K562 (cell line): ENCODE data around the gene DOK3. TPM values are rescaled to one million over a fixed set of nuclear protein-coding genes. Genes with fewer than 3 reads are reported as not detected.

Experiments used
- FOXK2 ChIP-seq, 2 experiments: fragments of 450-650 bp; IDR thresholded peaks in 1 of 2; conservative IDR thresholded peaks in 1 of 2; 2 replicates each; pipeline ENCODE4 v1.6.1; 2016; ENCODE audit warnings: low read depth in 2 of 2, mild to moderate bottlenecking in 1 of 2
- GABPB2 ChIP-seq: fragments of 250-450 bp; sonication (Bioruptor Pico); conservative IDR thresholded peaks from 2 replicates; pipeline ENCODE4 v1.5.1; 2021; ENCODE audit warnings: mild to moderate bottlenecking
- HNRNPK ChIP-seq: fragments of 200-400 bp; formaldehyde crosslinking; IDR thresholded peaks from one replicate; pipeline ENCODE4 v1.6.1; 2018; ENCODE audit warnings: mild to moderate bottlenecking, low read depth, low read length; ENCODE audit not compliant: poor library complexity, severe bottlenecking
- IRF2 ChIP-seq: sonication (generic); formaldehyde crosslinking; IDR thresholded peaks from 2 replicates; pipeline ENCODE4 v1.8.1; 2022; ENCODE audit warnings: mild to moderate bottlenecking, missing genetic modification reagents
- PREB ChIP-seq: sonication (generic); formaldehyde crosslinking; IDR thresholded peaks from 2 replicates; pipeline ENCODE4 v1.8.1; 2023; ENCODE audit warnings: mild to moderate bottlenecking, missing genetic modification reagents
- SOX6 ChIP-seq: fragments of 450-650 bp; IDR thresholded peaks from 2 replicates; pipeline ENCODE4 v1.6.1; 2014; ENCODE audit warnings: mild to moderate bottlenecking
- ZNF143 ChIP-seq: sonication (generic); formaldehyde crosslinking; IDR thresholded peaks from 2 replicates; pipeline ENCODE4 v1.9.0; 2022; ENCODE audit warnings: mild to moderate bottlenecking, missing genetic modification reagents
- ZNF507 ChIP-seq: conservative IDR thresholded peaks from 2 replicates; pipeline ENCODE4 v1.6.1; 2017; ENCODE audit warnings: missing genetic modification characterization, missing compliant biosample characterization
- ZNF551 ChIP-seq: fragments of 250-450 bp; sonication (Bioruptor Pico); IDR thresholded peaks from 2 replicates; pipeline ENCODE4 v1.5.0; 2021; ENCODE audit warnings: mild to moderate bottlenecking, moderate library complexity
- polyA plus RNA-seq, 8 experiments: library from polyadenylated mRNA; depleted of rRNA in 4 of 8; stranded (reverse) in 5 of 8; unstranded in 3 of 8; fragments of >200 nt; fragmentation: Nextera tagmentation in 2 of 8; fragmentation: Illumina TruSeq in 1 of 8; extraction: Ambion mirVana in 2 of 8; extraction: Trizol in 1 of 8; gene quantifications; 2 replicates each; pipeline versions ENCODE4 v1.2.1 to v1.2.3, GENCODE V29; 2011 to 2014; ENCODE audit warnings: inconsistent platforms in 1 of 8, missing spikeins in 1 of 8
- total RNA-seq, 7 experiments: library from RNA; depleted of rRNA in 6 of 7; stranded (reverse); fragments of >200 nt in 6 of 7; fragmentation: Illumina TruSeq in 2 of 7; extraction: Trizol in 2 of 7; gene quantifications; 2 replicates each; pipeline versions ENCODE4 v1.2.1 to v1.2.3, GENCODE V29; 2011 to 2021; ENCODE audit warnings: low replicate concordance in 1 of 7
- TF ChIP-seq, protein P1 (sequence below): fragments of 200-600 bp; sonication (generic); IDR thresholded peaks from one replicate; pipeline ENCODE4 v1.6.1; 2012; ENCODE audit warnings: mild to moderate bottlenecking, low read depth, low read length, inconsistent platforms
- TF ChIP-seq, protein P2 (sequence below), 2 experiments: IDR thresholded peaks in 1 of 2; conservative IDR thresholded peaks in 1 of 2; 2 replicates each; pipeline ENCODE4 v1.6.1; 2016; ENCODE audit warnings: low read depth in 2 of 2, mild to moderate bottlenecking in 1 of 2, missing compliant biosample characterization in 1 of 2, missing genetic modification characterization in 1 of 2, moderate library complexity in 1 of 2

Gene DOK3
- total and polyA plus RNA-seq, 9 of the 15 experiments (the other 6 are each of a cell fraction or from before 2014, with no cell fraction given) = 1.3 to 23.0 (median 8.0) TPM

GRCh38 chr5:177509381-177509951 lies at the start of gene DOK3 (continued):
- TF ChIP-seq, protein P1, sequence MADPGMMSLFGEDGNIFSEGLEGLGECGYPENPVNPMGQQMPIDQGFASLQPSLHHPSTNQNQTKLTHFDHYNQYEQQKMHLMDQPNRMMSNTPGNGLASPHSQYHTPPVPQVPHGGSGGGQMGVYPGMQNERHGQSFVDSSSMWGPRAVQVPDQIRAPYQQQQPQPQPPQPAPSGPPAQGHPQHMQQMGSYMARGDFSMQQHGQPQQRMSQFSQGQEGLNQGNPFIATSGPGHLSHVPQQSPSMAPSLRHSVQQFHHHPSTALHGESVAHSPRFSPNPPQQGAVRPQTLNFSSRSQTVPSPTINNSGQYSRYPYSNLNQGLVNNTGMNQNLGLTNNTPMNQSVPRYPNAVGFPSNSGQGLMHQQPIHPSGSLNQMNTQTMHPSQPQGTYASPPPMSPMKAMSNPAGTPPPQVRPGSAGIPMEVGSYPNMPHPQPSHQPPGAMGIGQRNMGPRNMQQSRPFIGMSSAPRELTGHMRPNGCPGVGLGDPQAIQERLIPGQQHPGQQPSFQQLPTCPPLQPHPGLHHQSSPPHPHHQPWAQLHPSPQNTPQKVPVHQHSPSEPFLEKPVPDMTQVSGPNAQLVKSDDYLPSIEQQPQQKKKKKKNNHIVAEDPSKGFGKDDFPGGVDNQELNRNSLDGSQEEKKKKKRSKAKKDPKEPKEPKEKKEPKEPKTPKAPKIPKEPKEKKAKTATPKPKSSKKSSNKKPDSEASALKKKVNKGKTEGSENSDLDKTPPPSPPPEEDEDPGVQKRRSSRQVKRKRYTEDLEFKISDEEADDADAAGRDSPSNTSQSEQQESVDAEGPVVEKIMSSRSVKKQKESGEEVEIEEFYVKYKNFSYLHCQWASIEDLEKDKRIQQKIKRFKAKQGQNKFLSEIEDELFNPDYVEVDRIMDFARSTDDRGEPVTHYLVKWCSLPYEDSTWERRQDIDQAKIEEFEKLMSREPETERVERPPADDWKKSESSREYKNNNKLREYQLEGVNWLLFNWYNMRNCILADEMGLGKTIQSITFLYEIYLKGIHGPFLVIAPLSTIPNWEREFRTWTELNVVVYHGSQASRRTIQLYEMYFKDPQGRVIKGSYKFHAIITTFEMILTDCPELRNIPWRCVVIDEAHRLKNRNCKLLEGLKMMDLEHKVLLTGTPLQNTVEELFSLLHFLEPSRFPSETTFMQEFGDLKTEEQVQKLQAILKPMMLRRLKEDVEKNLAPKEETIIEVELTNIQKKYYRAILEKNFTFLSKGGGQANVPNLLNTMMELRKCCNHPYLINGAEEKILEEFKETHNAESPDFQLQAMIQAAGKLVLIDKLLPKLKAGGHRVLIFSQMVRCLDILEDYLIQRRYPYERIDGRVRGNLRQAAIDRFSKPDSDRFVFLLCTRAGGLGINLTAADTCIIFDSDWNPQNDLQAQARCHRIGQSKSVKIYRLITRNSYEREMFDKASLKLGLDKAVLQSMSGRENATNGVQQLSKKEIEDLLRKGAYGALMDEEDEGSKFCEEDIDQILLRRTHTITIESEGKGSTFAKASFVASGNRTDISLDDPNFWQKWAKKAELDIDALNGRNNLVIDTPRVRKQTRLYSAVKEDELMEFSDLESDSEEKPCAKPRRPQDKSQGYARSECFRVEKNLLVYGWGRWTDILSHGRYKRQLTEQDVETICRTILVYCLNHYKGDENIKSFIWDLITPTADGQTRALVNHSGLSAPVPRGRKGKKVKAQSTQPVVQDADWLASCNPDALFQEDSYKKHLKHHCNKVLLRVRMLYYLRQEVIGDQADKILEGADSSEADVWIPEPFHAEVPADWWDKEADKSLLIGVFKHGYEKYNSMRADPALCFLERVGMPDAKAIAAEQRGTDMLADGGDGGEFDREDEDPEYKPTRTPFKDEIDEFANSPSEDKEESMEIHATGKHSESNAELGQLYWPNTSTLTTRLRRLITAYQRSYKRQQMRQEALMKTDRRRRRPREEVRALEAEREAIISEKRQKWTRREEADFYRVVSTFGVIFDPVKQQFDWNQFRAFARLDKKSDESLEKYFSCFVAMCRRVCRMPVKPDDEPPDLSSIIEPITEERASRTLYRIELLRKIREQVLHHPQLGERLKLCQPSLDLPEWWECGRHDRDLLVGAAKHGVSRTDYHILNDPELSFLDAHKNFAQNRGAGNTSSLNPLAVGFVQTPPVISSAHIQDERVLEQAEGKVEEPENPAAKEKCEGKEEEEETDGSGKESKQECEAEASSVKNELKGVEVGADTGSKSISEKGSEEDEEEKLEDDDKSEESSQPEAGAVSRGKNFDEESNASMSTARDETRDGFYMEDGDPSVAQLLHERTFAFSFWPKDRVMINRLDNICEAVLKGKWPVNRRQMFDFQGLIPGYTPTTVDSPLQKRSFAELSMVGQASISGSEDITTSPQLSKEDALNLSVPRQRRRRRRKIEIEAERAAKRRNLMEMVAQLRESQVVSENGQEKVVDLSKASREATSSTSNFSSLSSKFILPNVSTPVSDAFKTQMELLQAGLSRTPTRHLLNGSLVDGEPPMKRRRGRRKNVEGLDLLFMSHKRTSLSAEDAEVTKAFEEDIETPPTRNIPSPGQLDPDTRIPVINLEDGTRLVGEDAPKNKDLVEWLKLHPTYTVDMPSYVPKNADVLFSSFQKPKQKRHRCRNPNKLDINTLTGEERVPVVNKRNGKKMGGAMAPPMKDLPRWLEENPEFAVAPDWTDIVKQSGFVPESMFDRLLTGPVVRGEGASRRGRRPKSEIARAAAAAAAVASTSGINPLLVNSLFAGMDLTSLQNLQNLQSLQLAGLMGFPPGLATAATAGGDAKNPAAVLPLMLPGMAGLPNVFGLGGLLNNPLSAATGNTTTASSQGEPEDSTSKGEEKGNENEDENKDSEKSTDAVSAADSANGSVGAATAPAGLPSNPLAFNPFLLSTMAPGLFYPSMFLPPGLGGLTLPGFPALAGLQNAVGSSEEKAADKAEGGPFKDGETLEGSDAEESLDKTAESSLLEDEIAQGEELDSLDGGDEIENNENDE = no peak
- TF ChIP-seq ZNF551 (no peak), ZNF143 (CRISPR knock-in tag) (no peak), SOX6 (no peak), PREB (CRISPR knock-in tag) (no peak), IRF2 (CRISPR knock-in tag) (no peak), HNRNPK (no peak), GABPB2 (CRISPR knock-in tag) (no peak), ZNF507 (no peak), FOXK2 (conservative IDR thresholded peaks at IDR 0.05 in 1 of 2, IDR thresholded peaks at IDR 0.05 in 1 of 2; ENCODE audit: low read depth in 2 of 2) (no peak)
- TF ChIP-seq, protein P2, sequence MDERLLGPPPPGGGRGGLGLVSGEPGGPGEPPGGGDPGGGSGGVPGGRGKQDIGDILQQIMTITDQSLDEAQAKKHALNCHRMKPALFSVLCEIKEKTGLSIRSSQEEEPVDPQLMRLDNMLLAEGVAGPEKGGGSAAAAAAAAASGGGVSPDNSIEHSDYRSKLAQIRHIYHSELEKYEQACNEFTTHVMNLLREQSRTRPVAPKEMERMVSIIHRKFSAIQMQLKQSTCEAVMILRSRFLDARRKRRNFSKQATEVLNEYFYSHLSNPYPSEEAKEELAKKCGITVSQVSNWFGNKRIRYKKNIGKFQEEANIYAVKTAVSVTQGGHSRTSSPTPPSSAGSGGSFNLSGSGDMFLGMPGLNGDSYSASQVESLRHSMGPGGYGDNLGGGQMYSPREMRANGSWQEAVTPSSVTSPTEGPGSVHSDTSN (CRISPR knock-in tag; IDR thresholded peaks at IDR 0.05; ENCODE audit: low read depth) = no peak
- TF ChIP-seq, protein P2 (tag; conservative IDR thresholded peaks at IDR 0.05; ENCODE audit: low read depth) = no peak
